ENCODE results near the gene CRYBG2. TPM values are rescaled to one million over a fixed set of nuclear protein-coding genes. Genes with fewer than 3 reads are reported as not detected.
"Not testable (repeated sequence)": the region's sequence is repeated elsewhere in the genome, so short reads cannot be mapped to it uniquely, and the experiment has no call there.

The CRYBG2 gene
- total RNA-seq, 2 experiments from 2014 or later = 4.9 to 5.1 TPM

DNA sequence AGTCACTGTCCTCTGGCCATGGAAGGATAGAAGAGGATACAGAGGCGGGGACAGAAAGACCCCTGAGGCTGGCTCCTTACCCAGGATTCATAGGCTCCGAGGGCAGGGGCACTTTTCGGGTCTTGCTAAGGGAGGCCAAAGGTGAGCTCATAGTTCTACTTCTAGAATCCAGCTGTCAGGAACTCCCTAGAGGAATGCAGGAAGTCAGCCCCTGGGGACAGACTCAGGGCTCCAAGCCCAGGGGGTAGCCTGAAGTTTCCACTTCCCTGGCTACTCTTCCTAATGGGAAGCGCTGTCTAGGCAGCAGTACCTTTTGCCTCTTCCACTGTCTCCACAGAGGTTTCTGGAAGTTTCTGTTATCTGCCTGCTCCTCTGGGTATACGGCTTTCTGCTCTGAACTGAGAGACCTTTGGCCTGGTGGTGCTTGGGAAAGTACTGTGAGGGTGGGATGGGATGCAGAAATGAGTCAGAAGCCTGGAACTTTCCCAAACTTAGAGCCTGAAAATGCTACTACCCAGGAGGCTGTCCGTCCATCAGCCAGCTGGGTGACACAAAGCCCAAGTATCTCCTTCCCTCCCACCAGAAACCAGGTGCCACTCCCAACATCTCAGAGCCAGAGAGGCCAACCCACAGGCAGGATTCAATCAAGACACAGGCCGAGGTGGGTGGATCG lies 51.1 kb downstream of the CRYBG2 start:
- no peaks in the 10 kb centered on the region for H3K9me3 Mint-ChIP-seq
- peaks cover 21% of the 10 kb centered on the region for H3K4me1 Mint-ChIP-seq
- no peak overlapping the region for H3K4me3 Mint-ChIP-seq
- no peaks in the 10 kb centered on the region for H3K27me3 Mint-ChIP-seq
- H3K36me3 Mint-ChIP-seq = no peaks in the 10 kb centered on the region
- no peak overlapping the region for H3K27ac Mint-ChIP-seq
- no peak for DNase-seq

DNA sequence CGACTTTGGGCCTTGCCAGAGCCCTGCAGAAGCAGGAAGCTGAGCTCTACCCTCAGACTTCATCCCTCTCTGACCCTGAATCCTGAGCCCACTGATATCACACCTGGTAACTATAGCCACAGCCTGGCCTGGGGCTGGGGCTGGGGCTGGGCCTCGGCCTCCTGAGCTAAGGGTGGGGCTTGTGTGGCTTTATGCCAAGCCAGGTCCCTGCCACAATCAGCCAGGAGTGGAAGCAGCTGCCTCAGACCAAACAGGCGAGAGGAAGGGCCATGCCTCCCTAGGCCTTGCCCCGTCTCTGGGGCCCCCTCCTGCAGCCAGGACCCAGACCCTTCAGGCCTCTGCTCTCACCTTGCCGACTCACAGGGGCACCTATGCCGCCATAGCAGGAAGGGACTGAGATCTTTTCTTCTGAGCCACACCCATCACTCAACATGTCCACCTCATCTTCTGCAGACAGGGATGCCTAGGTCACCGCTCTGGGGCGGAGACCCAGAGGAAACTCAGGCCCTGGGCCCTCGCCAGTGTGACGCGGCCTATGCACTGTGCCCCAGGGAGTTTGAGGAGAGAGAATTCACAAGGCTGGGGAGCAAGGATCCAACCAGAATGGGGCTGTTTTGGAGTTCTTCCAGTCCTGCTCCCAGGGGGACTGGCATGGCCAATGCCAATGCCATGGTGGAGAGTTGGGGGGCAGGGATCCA lies 53.2 kb downstream of the CRYBG2 start:
- no peak overlapping the region for H3K27ac Mint-ChIP-seq
- no peak overlapping the region for H3K4me3 Mint-ChIP-seq
- H3K9me3 Mint-ChIP-seq = no peaks in the 10 kb centered on the region
- DNase-seq = no peak
- H3K27me3 Mint-ChIP-seq = no peaks in the 10 kb centered on the region
- peaks cover 12% of the 10 kb centered on the region for H3K4me1 Mint-ChIP-seq
- H3K36me3 Mint-ChIP-seq = peaks cover 5% of the 10 kb centered on the region

DNA sequence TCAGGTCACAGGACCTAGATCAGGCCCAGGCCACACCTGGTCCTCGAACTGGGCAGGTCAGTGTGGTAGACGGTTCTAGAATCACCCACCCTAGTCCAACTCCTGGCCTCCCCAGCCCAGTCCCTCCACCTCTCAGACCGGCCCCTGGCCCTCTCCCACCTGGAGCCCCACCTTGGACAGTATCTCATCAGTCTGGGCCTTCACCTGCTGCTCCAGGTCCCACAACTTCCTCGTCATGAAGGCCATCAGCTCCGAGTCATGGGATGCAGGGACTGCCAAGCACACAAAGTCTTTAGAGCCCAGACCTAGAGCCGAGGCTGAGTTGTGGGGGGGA lies 56.2 kb downstream of the CRYBG2 start:
- no peak overlapping the region for H3K4me3 Mint-ChIP-seq
- DNase-seq = no peak
- no peaks in the 10 kb centered on the region for H3K27me3 Mint-ChIP-seq
- peaks cover 5% of the 10 kb centered on the region for H3K4me1 Mint-ChIP-seq
- H3K36me3 Mint-ChIP-seq = peaks cover 8% of the 10 kb centered on the region
- no peaks in the 10 kb centered on the region for H3K9me3 Mint-ChIP-seq
- H3K27ac Mint-ChIP-seq = no peak overlapping the region

DNA sequence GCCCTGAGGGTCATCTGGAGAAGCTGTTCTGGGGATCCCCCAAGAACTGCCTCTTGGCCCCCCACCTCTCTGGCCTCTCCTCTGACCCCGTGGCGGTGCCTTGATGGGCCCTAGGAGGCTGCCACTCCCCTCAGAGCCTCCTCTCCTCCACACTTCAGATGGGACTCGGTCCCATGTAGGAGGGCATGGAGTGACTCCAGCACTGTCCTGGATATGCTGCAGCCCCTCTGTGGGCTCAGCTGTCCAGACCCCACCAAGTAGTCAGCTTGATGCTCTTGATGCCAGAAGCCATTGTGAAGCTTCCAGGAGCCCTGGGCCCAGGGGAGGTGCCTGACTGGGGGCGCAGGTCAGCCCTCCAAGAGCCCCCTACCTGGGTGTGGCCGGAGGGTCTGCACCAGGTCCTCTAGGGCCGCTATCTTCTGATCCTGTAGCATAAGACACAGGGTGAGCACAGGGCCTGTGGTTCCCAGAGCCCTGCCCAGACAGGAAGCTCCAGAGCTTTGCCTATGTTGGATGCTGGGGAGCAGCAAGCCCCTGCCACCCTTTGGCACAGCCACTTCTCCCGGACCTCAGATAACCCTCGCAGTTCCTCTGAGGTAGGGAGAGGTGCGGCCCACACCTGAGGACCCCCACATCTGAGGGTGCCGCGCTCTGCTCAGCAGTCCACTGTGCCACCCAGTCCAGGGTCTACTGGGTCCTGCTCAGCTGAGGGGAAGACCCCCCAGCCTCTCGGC lies 56.7 kb downstream of the CRYBG2 start:
- DNase-seq = no peak
- Mint-ChIP-seq H3K9me3 (no peaks in the 10 kb centered on the region), H3K27me3 (no peaks in the 10 kb centered on the region), H3K4me3 (no peak overlapping the region), H3K4me1 (peaks cover 6% of the 10 kb centered on the region), H3K27ac (no peak overlapping the region), H3K36me3 (peaks cover 9% of the 10 kb centered on the region)

DNA sequence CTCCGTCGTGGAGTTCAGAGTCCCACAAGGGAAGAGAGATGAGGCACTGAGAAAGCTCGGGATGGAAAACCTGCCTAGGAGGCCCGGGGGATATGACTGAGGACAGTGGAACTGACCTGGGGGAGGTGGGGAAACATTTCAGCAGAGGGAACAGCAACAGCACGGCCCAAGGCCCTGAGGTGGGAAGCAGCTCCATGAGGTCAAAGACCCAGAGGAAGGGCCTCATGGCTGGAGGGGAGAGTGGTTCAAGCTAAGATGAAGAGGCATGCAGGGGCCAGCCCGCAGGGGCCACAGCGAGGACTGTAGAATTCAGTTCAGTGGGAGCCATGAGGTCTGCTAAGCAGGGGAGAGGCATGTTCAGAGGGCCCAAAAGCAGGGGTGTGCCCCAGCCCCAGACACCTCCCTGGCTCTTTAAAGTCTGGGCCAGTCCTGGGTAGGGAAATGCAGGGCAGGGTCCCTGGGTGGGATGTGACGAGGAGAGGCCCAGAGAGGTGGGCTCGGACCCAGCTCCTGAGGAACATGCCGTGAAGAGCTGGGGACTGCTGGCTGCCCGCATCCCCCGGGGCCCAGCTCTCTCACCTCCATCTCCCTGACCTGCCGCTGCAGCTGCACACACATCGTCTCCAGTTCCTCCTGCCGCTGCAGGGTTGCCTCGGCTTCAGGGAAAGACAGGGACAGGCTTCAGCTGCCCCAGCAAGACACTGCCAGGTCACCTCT lies 57.4 kb downstream of the CRYBG2 start:
- DNase-seq = no peak
- Mint-ChIP-seq H3K36me3 (peaks cover 15% of the 10 kb centered on the region), H3K27ac (no peak overlapping the region), H3K4me3 (no peak overlapping the region), H3K4me1 (peaks cover 13% of the 10 kb centered on the region), H3K9me3 (no peaks in the 10 kb centered on the region), H3K27me3 (no peaks in the 10 kb centered on the region)

DNA sequence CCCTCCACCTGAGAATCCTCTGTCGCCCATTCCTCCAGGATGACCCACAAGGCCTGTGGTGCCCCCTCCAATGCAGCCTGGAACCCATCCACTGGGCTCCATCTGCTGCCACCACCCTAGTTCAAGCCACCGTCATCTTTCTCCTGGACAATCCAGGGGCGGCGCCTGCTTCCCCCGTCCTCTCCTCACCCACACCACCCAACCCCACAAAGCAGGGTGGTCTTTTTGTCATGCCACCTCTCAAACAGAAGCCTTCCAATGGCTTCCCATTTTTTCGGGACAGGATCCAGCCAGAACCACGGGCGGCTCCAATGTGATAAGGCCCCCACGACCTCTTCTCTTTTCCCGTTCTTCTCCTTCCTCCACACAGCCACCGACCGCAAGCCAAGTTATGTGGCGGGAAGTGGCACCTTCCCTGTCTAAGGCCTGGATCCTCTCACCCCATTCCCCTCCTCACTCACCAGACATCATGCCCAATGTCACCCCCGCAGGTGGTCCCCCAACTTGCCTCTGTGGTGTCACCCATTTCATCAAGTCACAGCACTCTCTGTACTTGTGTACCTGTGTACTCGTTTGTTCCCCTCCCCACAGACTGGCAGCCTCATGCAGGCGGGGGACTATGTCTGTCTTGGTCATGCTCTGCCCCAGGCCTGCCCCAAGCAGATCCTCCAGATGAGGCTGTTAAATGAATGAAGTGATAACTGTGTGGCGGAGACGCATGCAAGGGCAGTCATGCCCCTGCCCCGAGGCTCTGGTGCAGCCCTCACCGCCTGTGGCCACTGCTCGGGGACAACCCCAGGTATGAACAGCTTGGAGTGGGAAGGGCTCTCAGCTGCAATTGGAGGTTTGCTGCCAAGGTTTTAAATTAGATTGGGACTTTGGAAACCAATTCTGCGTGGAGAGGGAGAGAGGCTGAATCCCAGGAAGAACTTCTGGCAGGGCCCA lies 58.5 kb downstream of the CRYBG2 start:
- no peaks in the 10 kb centered on the region for H3K27me3 Mint-ChIP-seq
- H3K4me3 Mint-ChIP-seq = no peak overlapping the region
- no peak overlapping the region for H3K27ac Mint-ChIP-seq
- H3K4me1 Mint-ChIP-seq = peaks cover 21% of the 10 kb centered on the region
- no peak for DNase-seq
- peaks cover 15% of the 10 kb centered on the region for H3K36me3 Mint-ChIP-seq
- no peaks in the 10 kb centered on the region for H3K9me3 Mint-ChIP-seq

DNA sequence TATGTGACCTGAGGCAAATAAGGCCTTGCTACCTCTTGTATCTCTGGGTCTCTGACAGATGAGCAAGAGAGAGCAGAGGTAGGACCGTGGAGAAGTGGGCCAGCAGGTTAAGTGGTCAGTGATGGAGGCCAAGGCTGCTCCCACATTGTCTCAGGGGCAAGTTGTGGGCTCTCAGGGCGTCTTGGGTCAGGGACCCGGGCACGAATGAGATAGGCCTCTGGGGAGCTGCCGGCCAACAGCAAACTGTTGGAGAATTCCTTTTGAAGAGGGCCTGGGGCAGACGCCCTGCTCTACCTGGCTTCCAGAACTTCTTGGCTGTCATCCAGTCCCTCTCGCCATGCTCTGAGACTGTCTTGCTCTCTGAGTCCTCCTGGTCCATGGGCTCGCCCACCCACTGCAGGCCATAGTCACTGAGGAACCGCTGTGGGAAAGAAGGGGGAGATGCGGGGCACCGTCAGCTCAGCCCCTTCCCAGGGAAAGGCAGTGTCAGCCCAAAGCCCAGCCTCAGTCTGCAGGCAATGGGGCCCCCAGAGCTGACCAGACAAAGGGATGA lies 59.9 kb downstream of the CRYBG2 start:
- Mint-ChIP-seq H3K27me3 (no peaks in the 10 kb centered on the region), H3K27ac (no peak overlapping the region), H3K4me3 (no peak overlapping the region), H3K36me3 (peaks cover 22% of the 10 kb centered on the region), H3K4me1 (peaks cover 35% of the 10 kb centered on the region), H3K9me3 (no peaks in the 10 kb centered on the region)
- DNase-seq = no peak

DNA sequence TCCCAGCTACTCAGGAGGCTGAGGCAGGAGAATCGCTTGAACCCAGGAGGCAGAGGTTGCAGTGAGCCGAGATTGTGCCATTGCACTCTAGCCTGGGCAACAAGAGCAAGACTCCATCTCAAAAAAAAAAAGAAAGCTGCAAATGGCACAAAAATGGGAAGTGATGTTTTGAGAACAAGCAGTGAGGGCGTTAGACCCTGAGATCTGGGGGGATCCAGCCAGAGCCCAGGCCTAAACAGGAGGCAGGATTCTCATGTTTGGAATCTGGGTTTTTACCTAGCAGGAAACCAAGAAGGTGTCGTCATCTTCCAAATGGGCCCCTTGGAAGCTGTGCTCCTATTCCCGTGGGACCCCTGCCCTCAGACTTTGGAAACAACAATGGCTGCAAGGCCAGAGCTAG lies 61.2 kb downstream of the CRYBG2 start:
- H3K27ac Mint-ChIP-seq = not testable (repeated sequence)

DNA sequence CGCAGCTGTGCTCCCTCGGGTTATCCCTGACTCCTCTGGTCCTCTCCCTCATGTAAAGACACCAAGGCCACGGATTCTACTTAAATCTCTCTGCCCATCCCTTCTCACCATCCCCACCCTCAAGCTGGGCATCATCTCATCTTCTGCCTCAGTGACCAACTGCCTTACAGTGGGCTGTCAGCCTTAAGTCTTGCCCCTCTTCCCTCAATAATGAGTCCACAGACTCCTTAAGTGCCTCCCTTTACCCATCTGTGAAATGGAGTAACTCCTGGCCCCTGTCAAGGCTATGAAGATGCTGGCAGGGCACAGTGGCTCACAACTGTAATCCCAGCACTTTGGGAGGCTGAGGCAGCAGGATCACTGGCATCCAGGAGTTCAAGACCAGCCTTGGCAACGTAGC lies 62.0 kb downstream of the CRYBG2 start:
- no peak overlapping the region for H3K4me3 Mint-ChIP-seq
- no peaks in the 10 kb centered on the region for H3K27me3 Mint-ChIP-seq
- DNase-seq = no peak
- H3K36me3 Mint-ChIP-seq = peaks cover 24% of the 10 kb centered on the region
- peaks cover 56% of the 10 kb centered on the region for H3K4me1 Mint-ChIP-seq
- no peaks in the 10 kb centered on the region for H3K9me3 Mint-ChIP-seq
- H3K27ac Mint-ChIP-seq = peak overlapping the region; percentile 97

More for the DNA sequence above, 61.2 kb downstream of the CRYBG2 start:
- peaks cover 22% of the 10 kb centered on the region for H3K36me3 Mint-ChIP-seq
- not testable (repeated sequence) for DNase-seq, H3K27me3 Mint-ChIP-seq, H3K9me3 Mint-ChIP-seq, H3K4me3 Mint-ChIP-seq
- peaks cover 48% of the 10 kb centered on the region for H3K4me1 Mint-ChIP-seq

DNA sequence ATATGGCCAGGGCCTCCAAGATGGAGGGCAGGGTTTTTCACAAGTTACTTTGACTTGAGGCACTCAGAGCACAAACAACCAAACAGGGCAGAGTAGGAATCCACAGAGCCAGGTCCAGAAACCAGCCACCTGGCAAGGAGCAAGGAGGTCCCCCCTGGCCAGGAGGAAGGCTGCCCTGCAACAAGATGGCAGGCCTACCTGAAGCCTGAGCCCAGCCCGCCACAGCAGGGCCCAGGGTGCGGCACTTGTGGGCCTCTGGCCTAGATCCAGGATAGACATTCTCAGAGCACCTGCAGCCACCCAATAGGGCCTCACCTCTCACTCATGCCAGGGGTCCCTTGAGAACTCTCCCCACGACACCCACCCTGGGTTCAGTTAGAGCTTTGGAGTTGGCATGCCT lies 62.5 kb downstream of the CRYBG2 start:
- H3K27ac Mint-ChIP-seq = peak overlapping the region; percentile 97
- peaks cover 61% of the 10 kb centered on the region for H3K4me1 Mint-ChIP-seq
- H3K27me3 Mint-ChIP-seq = no peaks in the 10 kb centered on the region
- no peaks in the 10 kb centered on the region for H3K9me3 Mint-ChIP-seq
- H3K4me3 Mint-ChIP-seq = no peak overlapping the region
- no peak for DNase-seq
- peaks cover 24% of the 10 kb centered on the region for H3K36me3 Mint-ChIP-seq

DNA sequence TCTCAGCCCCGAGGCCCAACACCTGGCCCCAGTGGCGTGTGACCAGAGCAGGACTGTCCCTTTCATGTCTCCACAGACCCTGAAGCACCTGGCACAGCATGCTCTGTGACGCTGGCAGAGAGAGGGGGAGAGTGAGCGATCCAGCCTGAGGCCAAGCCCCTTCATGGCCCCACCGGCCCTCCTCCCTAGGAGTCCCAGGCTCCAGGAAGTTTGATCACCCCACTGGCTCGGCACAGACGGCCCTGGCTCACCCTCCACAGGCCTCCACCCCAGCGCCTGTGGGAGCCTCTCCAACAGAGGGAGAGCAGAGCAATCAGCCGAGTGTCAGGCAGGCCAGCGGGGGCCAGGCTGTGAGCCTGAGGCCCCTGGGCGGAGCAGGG lies 63.1 kb downstream of the CRYBG2 start:
- Mint-ChIP-seq H3K4me1 (peaks cover 61% of the 10 kb centered on the region), H3K4me3 (no peak overlapping the region), H3K27ac (peak overlapping the region; percentile 97), H3K9me3 (no peaks in the 10 kb centered on the region), H3K27me3 (no peaks in the 10 kb centered on the region), H3K36me3 (peaks cover 20% of the 10 kb centered on the region)
- no peak for DNase-seq

DNA sequence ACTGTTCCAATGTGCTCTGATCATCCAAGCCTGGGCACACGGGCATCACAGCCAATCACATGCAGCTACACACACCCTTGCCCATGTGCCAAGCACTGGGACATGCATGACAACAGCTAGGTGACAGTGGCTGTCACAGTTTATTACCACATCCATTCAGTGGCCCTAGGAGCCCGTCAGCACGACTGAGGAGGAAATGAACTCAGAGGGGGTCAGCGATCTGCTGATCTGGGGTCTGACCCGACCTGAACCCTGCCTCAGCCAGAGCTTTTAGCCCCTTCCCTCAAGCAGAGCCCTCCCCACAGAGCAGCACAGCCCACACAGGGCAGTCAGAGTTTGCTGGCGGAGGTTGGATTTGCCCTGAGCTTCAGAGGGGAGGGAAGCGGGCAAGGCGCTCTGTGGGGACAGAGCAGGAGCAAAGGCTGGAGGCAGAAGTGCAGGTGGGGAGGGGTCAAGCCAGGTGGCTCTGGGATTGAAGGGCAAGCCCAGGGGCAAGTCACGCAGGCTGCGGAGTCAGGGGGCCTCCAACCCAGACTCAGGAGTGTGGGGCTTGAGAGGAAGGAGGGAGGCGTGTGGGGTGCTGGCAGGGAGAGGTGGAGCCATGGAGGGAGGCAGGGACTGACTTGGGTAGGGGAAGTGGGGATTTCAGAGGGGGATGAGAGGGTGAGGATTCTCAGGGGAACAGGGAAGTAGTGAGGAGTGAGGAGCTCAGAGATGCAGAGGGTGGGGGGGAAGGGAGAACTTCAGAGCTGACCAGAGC lies 63.6 kb downstream of the CRYBG2 start:
- peak overlapping the region; percentile 97 for H3K27ac Mint-ChIP-seq
- H3K4me1 Mint-ChIP-seq = peaks cover 63% of the 10 kb centered on the region
- DNase-seq = no peak
- H3K36me3 Mint-ChIP-seq = peaks cover 21% of the 10 kb centered on the region
- peak overlapping the region; percentile 62 for H3K4me3 Mint-ChIP-seq
- H3K27me3 Mint-ChIP-seq = no peaks in the 10 kb centered on the region
- no peaks in the 10 kb centered on the region for H3K9me3 Mint-ChIP-seq

DNA sequence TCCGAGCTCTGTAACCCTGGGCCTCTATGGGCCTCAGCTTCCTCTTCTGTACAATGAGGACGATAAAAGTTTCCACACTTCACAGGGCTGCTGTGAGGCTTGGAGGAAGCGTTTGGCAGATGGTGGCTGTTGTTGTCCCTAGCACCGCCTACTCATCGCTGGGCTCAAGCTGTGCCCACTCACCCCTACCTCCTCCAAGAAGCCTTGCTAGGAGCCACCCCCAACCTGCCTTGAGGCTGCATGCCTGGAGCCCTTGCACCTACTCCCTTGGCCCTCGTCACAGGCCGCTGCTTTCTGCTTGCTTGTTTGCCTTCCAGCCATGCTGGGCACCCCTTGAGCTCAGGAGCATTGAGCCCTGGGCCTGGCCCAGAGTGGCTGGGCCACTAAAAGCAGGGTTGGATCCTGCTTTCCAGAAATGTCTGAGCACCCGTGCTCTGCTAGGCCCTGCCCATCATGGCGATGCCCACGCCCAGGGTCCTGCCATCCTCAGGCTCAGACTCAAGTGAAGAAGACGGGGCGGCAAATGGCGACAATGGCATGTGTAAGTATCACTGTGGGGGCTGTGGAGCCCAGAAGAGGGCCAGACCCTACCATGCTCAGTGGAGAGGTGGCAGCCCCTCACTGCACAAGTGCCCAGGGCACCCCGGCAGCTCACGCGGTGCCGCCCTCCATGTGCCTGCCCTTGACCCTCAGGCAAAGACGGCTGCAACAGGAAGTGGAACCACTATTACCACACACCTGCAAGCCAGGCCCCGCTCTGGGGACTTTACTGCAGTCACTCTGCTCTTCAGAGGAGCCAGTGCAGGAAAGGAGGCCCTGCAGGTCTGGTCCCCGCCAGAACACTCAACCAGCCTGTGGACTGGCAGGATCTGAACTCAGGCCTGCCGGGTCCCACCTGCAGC lies 64.5 kb downstream of the CRYBG2 start:
- H3K4me1 Mint-ChIP-seq = peaks cover 72% of the 10 kb centered on the region
- H3K36me3 Mint-ChIP-seq = peaks cover 30% of the 10 kb centered on the region
- DNase-seq = peak; percentile 62
- peak overlapping the region; percentile 62 for H3K4me3 Mint-ChIP-seq
- H3K27ac Mint-ChIP-seq = peak overlapping the region; percentile 97
- H3K9me3 Mint-ChIP-seq = peaks cover 2% of the 10 kb centered on the region
- H3K27me3 Mint-ChIP-seq = no peaks in the 10 kb centered on the region
